OCI-LY7 (cell line): ENCODE data around the gene CYP24A1. TPM values are rescaled to one million over a fixed set of nuclear protein-coding genes. Genes with fewer than 3 reads are reported as not detected.

Source experiments
- BruUV-seq: library from RNA; stranded (reverse); fragments of 400-500 nt; replicated peaks from 2 replicates; lab custom pipeline; 2021; lab: Mats Ljungman, UMichigan
- CTCF ChIA-PET: fragments of 300-600 bp; sonication (Branson Sonifier 250); formaldehyde crosslinking; loops from one replicate; lab custom pipeline; 2022; ENCODE audit warnings: antibody characterized with exemption; ENCODE audit not compliant: unreplicated experiment; lab: Charles Lee
- POLR2A ChIA-PET: fragments of 300-600 bp; sonication (Branson Sonifier 250); formaldehyde crosslinking; loops from one replicate; lab custom pipeline; 2022; ENCODE audit warnings: antibody characterized with exemption; lab: Charles Lee
- DNase-seq: peaks from one replicate; pipeline ENCODE4 v3.0.0-alpha.2; 2015; ENCODE audit warnings: low spot score
- H2AFZ ChIP-seq: fragments of 200-600 bp; sonication (generic), shearing (Covaris generic); 2 replicates; pipeline ENCODE4 v1.6.1; 2014; ENCODE audit warnings: mild to moderate bottlenecking, antibody characterized with exemption, low read length, moderate library complexity
- H3K27ac ChIP-seq: fragments of 200-600 bp; sonication (generic); 2 replicates; pipeline ENCODE4 v1.5.1; 2014; ENCODE audit warnings: mixed run types, low read depth, mild to moderate bottlenecking, moderate library complexity, low read length, inconsistent platforms; ENCODE audit not compliant: poor library complexity, severe bottlenecking
- H3K36me3 ChIP-seq: fragments of 200-600 bp; sonication (generic); 2 replicates; pipeline ENCODE4 v1.6.1; 2014; ENCODE audit warnings: mild to moderate bottlenecking, antibody characterized with exemption, low read length, moderate library complexity, mixed read lengths; ENCODE audit not compliant: insufficient read depth
- H3K4me1 ChIP-seq: fragments of 200-600 bp; sonication (generic); 2 replicates; pipeline ENCODE4 v1.5.1; 2014; ENCODE audit warnings: mild to moderate bottlenecking, low read length; ENCODE audit not compliant: insufficient read depth, poor library complexity, severe bottlenecking
- H3K4me2 ChIP-seq: fragments of 200-600 bp; sonication (generic); 2 replicates; pipeline ENCODE4 v1.6.1; 2014; ENCODE audit warnings: mild to moderate bottlenecking, low read length
- H3K4me3 ChIP-seq: fragments of 200-600 bp; sonication (generic); 2 replicates; pipeline ENCODE4 v1.5.1; 2014; ENCODE audit warnings: mild to moderate bottlenecking, low read depth, low read length; ENCODE audit not compliant: poor library complexity, severe bottlenecking
- H3K79me2 ChIP-seq: fragments of 200-600 bp; sonication (generic); 2 replicates; pipeline ENCODE4 v1.6.1; 2016; ENCODE audit warnings: low read depth, mild to moderate bottlenecking, low read length, moderate library complexity, mixed read lengths; ENCODE audit not compliant: insufficient read depth
- H3K9me2 ChIP-seq: fragments of 200-600 bp; sonication (generic); 2 replicates; pipeline ENCODE4 v1.6.1; 2016; ENCODE audit warnings: mild to moderate bottlenecking, low read length, mixed read lengths; ENCODE audit not compliant: insufficient read depth
- H3K9me3 ChIP-seq: fragments of 200-600 bp; sonication (generic); 2 replicates; pipeline ENCODE4 v1.6.1; 2014; ENCODE audit warnings: mild to moderate bottlenecking, mixed run types, low read length, mixed read lengths
- H4K20me1 ChIP-seq: fragments of 200-600 bp; sonication (generic); 2 replicates; pipeline ENCODE4 v1.6.1; 2014; ENCODE audit warnings: mild to moderate bottlenecking, antibody characterized with exemption, low read length, moderate library complexity, mixed read lengths; ENCODE audit not compliant: insufficient read depth
- EZH2phosphoT487 ChIP-seq: fragments of 200-600 bp; sonication (generic); IDR thresholded peaks from 2 replicates; pipeline ENCODE4 v1.6.1; 2018; ENCODE audit warnings: low read depth, borderline replicate concordance, mild to moderate bottlenecking, mixed run types, antibody characterized with exemption, low read length, moderate library complexity, mixed read lengths
- intact Hi-C: fragments of 100-400 bp; cut with micrococcal nuclease; formaldehyde crosslinking; loops from one replicate; pipeline ENCODE4 v1.10.0; 2022; ENCODE audit not compliant: unreplicated experiment
- total RNA-seq, 2 experiments: library from RNA; depleted of rRNA in 1 of 2; stranded (reverse); fragments of >200 nt in 1 of 2; shearing (Covaris generic) in 1 of 2; gene quantifications; 2 replicates each; pipeline ENCODE4 v1.2.3, GENCODE V29; 2014 to 2022
- TF ChIP-seq, protein P1 (sequence below): fragments of 200-600 bp; sonication (generic); conservative IDR thresholded peaks from 2 replicates; pipeline ENCODE4 v1.5.1; 2014; ENCODE audit warnings: mild to moderate bottlenecking, antibody characterized with exemption, low read length, moderate library complexity, mixed read lengths

CYP24A1 gene
- total RNA-seq, 2 experiments from 2014 or later, result not detected

GRCh38 chr20:54122681-54123586 lies 50.9 kb downstream of the CYP24A1 start:
- TF ChIP-seq, protein P1, sequence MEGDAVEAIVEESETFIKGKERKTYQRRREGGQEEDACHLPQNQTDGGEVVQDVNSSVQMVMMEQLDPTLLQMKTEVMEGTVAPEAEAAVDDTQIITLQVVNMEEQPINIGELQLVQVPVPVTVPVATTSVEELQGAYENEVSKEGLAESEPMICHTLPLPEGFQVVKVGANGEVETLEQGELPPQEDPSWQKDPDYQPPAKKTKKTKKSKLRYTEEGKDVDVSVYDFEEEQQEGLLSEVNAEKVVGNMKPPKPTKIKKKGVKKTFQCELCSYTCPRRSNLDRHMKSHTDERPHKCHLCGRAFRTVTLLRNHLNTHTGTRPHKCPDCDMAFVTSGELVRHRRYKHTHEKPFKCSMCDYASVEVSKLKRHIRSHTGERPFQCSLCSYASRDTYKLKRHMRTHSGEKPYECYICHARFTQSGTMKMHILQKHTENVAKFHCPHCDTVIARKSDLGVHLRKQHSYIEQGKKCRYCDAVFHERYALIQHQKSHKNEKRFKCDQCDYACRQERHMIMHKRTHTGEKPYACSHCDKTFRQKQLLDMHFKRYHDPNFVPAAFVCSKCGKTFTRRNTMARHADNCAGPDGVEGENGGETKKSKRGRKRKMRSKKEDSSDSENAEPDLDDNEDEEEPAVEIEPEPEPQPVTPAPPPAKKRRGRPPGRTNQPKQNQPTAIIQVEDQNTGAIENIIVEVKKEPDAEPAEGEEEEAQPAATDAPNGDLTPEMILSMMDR, result no peak
- TF ChIP-seq EZH2phosphoT487, result no peak
- Histone ChIP-seq H3K79me2 (peaks cover 17% of the 10 kb centered on the region; the same call in 1 of the 2 replicates), H2AFZ (no peak overlapping the region), H3K27ac (no peak overlapping the region), H4K20me1 (no peaks in the 10 kb centered on the region), H3K4me2 (no peak overlapping the region), H3K9me2 (no peaks in the 10 kb centered on the region), H3K4me3 (no peak overlapping the region), H3K4me1 (no peaks in the 10 kb centered on the region), H3K9me3 (no peaks in the 10 kb centered on the region), H3K36me3 (no peaks in the 10 kb centered on the region)
- POLR2A ChIA-PET, result no interaction called here
- CTCF ChIA-PET, result no interaction called here
- intact Hi-C loops, result no loop called here
- no peak for DNase-seq
- BruUV-seq, result no TSS peak

GRCh38 chr20:54122189-54122588 lies 51.6 kb downstream of the CYP24A1 start:
- no peak for DNase-seq
- Histone ChIP-seq H3K4me2 (no peak overlapping the region), H2AFZ (no peak overlapping the region), H3K9me3 (no peaks in the 10 kb centered on the region), H3K4me1 (no peaks in the 10 kb centered on the region), H4K20me1 (no peaks in the 10 kb centered on the region), H3K36me3 (no peaks in the 10 kb centered on the region), H3K4me3 (no peak overlapping the region), H3K79me2 (peaks cover 17% of the 10 kb centered on the region; the same call in 1 of the 2 replicates), H3K27ac (no peak overlapping the region), H3K9me2 (no peaks in the 10 kb centered on the region)
- TF ChIP-seq, protein P1, result no peak
- TF ChIP-seq EZH2phosphoT487, result no peak
- intact Hi-C loops, result no loop called here
- BruUV-seq, result no TSS peak
- CTCF ChIA-PET, result no interaction called here
- POLR2A ChIA-PET, result interaction anchor here (0.7 to 0.9 kb wide), 3 partner anchors 18 to 67 kb away, joined by 3 to 4 read pairs (median 3); no protein-coding TSS in a partner anchor

DNA sequence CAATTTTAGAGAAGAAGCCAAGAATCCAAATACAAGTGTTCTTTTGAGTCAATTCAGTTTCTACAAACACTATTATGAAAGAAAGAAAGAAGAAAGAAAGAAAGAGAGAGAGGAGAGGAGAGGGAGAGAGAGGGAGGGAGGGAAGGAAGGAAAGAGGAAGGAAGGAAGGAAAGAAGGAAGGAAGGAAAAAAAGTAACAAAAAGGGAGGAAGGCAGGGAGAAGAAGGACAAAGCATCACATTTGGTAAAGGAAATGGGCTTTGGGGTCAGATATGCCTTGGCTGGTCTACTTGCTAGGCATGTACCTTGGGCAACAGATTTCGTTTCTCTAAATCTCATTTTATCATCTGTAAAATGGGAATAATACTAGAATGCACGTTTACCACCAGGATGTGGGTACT lies 54.0 kb downstream of the CYP24A1 start:
- no peak for TF ChIP-seq EZH2phosphoT487
- TF ChIP-seq, protein P1, result no peak
- intact Hi-C loops, result no loop called here
- H3K9me2 ChIP-seq, result no peaks in the 10 kb centered on the region
- no peak overlapping the region for H3K27ac ChIP-seq
- H3K79me2 ChIP-seq, result peaks cover 17% of the 10 kb centered on the region; the same call in 1 of the 2 replicates
- no peak overlapping the region for H3K4me3 ChIP-seq
- no peaks in the 10 kb centered on the region for H4K20me1 ChIP-seq
- ChIA-PET CTCF (no interaction called here), POLR2A (no interaction called here)
- no peak overlapping the region for H2AFZ ChIP-seq
- BruUV-seq, result no TSS peak
- H3K4me1 ChIP-seq, result no peaks in the 10 kb centered on the region
- H3K9me3 ChIP-seq, result no peaks in the 10 kb centered on the region
- no peak for DNase-seq
- no peak overlapping the region for H3K4me2 ChIP-seq
- no peaks in the 10 kb centered on the region for H3K36me3 ChIP-seq
